NCI-H446 (cell line): ENCODE data around the gene IGF1R.
A peak's percentile ranks its signal among the peaks of the same experiment; 100 is the strongest.
"Not testable (repeated sequence)": the region's sequence is repeated elsewhere in the genome, so short reads cannot be mapped to it uniquely, and the experiment has no call there.

ENCODE experiments used
- DNase-seq, 2 experiments: peaks; one replicate each; lab custom pipeline; 2025; lab: John Stamatoyannopoulos, UW

The IGF1R gene

DNA sequence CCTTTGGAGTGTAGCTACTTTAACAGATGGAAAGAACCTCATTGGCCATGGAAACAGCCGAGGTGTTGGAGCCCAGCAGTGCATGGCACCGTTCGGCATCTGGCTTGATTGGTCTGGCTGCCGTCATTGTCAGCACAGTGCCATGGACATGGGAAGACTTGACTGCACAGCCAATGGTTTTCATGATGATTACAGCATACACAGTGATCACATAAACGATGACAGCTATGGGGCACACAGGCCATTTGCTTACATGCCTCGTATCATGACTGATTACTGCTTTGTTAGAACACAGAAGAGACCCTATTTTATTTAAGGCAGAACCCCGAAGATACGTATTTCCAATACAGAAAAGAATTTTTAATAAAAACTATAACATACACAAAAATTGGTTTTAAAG, 315.1 kb downstream of the IGF1R start:
- DNase-seq: no peak

DNA sequence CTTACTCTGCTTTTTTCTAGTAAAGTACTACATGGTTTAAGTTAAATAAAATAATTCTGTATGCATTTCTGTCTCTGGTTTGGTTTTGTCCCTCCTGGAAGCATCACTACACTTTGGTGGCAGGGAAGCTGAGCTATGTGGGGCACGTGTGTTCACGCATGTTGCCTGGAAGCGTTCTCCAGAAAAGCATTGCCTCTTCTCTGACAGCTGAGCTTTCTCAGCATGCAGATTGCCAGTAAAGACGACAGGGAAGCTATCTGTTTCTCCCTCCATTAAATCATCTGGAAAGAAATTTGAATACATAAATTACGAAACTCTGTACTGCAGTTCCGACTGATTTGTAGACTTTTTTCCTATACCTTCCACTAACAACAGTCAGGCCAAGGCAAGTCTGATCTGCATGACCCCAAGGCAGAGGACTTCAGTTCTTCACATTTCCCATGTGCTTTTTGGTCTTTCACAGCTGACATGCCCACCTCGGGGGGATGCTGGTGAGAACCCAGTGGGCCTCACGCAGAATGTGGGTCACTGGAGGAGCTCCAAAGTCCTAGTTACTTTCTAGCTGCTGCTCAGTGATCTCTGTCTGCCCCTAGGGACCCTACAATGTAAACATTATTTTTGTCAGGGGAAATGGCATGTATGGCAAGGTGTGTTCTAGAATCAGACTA, 316.3 kb downstream of the IGF1R start:
- DNase-seq: no peak

DNA sequence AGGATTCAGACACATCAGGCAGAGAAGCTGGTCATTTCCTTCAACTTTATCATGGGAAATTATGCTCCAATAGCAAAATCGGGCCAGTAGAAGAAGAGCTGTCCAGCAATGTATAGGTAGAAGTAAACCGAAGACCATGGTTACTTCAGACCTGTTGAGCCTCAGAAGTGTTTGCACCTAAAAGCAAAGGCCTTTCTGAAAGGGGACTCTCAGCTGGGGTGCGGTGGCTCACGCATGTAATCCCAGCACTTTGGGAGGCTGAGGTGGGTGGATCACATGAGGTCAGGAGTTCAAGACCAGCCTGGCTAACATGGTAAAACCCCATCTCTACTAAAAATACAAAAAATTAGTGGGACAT, 316.8 kb downstream of the IGF1R start:
- DNase-seq: not testable (repeated sequence)

DNA sequence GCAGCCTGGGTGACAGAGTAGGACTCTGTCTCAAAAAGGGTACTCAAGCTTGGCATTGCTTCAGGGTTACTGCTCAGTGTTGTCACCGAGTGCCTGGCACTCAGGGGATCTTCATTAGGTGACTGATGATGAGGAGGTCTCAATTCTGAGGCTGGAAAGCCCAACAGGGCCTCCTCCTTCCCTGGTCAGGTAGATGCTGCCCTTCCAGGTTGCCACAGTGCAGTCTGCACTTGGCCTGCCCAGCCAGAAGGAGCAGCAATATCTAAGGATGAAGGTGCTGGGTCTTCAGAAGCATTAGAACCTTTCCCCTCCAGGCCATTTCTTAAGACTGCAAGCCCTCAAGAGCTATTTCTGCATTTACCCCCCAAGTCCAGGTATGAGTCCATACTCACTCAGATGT, 317.3 kb downstream of the IGF1R start:
- DNase-seq: no peak

DNA sequence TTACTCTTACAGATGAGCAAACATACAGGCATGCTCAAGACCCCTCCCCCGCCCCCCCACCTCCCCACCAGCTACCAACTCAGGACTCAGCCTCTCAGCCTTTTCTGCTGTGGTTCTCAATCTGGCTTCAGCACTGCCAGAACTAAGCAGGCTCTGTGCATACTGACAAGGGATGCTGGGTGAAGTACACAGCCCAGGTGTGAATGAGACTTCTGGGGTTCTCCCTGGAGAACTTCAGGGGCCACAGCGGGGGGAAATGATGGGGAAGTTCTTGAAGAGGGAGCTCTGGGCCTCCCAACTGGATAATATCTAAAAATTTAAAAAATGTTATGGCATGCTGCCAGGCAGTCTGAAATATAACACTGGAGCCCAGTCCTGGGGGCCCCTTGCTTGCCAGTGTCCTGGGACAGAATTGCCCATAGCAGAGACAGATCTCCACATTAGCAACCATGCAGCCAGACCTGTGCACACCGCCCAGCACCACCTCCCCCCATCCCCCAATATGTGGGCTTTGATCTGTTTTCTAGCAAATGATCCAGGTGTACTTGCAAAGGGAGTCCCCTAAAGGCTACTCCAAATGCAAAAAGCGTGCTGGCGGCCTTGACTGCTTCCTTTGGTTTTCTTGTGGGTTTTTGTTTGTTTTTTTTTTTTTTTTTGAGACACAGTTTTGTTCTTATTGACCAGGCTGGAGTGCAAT, 317.9 kb downstream of the IGF1R start:
- DNase-seq: no peak

DNA sequence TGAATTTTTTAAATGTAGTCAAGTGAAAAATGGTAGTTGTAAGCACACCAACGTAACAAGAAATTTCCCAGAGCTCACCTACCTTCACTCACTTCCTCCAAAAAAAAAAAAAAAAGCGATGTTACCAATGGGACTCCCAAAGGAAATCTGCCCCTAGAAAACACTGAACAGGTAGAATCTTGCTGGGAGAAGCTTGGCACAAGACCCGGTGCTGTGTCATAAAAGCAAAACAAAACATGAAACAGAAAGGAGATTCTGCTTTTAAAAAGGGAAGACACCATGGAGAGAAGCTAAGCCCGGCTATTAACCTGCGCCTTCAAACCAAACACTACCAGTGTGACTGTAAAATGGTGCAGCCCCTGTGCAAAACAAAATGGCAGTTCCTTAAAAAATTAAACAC, 318.8 kb downstream of the IGF1R start:
- no peak for DNase-seq

DNA sequence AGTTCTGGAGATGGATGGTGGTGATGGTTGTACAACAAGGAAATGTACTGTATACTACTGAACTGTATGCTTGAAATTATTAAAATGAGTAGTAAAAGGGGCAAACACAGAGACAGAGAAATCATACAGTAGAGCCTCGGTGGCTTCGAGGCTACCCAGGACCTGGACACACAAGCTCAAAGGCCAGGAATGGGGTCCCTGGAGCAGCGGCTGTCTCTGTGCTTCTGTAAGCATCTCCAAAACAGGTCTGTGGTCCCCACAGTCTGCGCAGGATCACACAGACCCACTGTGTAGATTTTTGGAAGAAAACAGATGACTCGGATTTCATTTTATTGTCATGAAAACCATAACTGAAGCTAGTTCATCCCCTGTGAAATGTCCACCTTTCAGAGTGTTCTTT, 319.6 kb downstream of the IGF1R start:
- DNase-seq: no peak

DNA sequence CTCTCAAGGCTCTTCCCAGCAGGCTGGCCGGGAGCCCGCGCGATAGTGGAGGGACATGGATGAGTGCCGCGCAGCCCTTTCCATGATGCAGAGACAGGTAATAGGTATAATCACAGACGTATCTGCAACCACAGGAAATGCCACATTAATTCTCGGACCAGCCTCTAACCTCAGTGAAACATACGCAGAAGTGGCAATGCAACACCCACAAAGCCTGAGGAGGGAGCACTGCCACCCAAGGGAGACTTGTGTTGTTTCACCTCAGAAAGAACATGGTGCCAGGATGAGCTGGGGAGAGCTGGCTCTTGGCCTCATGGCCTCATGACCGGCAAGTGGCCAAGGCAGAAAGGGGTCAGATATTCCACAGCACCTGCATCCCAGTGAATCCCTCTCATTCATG, 320.2 kb downstream of the IGF1R start:
- no peak for DNase-seq

DNA sequence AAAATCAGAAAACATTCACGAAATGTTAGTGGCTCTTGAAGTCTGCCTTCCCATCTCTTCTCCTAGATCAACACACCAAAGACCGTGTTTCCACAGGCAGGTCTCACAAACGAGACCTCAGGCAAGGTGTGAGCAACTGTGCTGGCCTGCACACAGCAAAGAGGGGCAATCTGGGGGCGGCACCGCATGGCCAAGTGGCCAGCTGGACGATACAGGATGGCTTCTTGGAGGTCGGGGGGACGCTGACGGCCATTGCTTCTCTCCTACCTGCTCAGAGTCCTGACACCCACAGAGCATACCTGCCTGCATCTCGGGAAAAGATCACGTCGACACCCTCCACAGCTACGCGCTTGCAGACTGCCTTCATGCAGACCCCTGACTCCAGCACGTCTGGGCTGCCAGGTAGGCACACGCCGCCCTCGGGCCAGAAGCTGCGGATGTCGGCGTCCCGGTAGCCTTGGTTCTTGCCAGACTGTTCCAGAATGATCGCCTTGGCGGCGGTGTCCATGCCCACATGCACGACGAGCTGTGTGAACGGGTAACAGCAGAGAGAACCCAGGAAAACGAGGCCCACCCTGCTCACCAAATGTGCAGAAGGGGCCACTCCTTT, 320.9 kb downstream of the IGF1R start:
- no peak for DNase-seq

DNA sequence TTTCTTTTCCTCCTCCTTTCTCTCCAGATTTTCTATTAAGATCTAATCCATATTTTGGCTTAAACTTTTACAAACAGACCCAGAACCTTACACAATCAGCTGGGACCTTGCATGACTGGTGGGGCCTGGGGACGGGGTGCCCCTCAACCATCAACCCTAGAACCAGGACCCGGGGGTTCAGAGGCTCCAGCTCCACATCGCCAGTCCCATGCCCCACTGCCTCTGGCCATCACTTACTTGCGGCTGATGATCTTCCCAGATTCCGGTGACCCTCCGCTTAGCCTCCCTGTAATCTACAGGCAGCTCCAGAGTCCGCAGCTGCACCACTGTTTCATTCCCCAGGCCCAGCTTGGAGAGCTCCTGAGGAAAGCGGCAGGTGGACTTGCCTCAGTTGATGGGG, 322.5 kb downstream of the IGF1R start:
- DNase-seq: no peak

DNA sequence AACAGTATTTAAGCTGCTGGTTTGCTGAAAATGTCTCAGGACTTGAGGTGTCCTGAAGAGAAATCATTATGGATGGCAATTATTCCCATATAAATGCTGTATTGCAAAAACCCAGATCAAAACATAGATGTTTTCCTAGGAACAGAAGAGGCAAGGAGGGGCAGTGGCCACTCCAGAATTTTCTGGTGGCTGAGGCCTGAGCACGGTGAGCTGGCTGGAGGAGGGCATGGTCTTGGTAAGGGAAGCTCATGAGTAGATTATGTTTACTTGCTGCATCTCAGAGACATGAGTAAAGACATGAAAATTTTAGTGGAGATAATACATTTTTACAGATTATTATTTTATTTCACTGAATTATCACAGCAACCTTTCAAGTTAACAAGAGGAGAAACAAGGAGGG, 328.2 kb downstream of the IGF1R start:
- DNase-seq: no peak

DNA sequence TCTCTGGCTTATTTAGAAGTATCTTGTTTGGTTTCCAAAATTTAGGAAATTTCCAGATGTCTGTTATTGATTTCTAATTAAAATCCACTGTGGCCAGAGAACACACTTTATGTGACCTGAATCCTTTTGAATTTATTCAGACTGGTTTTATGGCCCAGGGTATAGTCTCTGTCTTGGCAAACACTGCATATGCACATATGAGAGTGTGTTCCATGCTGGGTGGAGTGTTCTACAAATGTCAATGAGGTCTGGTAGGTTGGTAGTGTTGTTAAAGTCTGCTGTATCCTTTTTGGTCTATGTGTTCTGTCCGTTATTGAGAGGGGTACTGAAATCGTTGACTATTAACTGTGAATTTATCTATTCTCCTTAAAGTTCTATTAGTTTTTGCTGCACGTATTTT, 329.1 kb downstream of the IGF1R start:
- peak in 1 of 2 experiments; percentile 20 for DNase-seq

DNA sequence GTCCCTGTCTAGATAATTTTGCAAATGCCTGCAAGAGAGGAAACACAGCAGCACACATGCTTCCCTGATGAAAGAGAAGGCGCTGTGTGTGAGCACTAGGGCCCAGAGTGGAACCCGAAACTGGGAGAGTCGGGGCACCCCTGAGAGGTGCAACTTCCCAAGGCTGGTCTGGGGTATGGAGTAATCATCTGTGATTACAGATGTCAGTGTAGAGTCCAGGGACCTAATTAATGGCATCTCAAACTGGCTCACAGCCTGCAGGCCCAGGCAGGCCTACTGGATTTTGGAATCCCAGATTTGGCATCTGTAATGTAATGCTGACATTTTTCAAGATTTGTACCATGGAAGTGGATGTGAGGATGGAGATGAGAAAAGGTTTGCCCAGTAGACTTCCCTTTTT, 329.8 kb downstream of the IGF1R start:
- peak in 1 of 2 experiments; percentile 9 for DNase-seq

DNA sequence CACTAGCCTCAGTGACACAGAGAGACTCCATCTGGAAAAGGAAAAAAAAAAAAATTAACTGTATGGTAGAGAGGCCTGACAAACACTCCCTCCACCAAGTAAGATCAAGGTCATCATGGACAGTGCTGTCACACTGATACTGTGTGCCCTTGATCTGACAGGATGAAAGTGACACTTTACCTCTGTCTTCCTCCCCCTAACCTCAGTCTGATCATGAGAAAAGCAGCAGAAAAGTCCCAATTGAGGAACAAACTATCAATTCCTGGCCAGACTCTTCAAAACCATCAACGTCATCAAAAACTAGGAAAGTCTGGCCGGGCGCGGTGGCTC, 332.5 kb downstream of the IGF1R start:
- DNase-seq: no peak

DNA sequence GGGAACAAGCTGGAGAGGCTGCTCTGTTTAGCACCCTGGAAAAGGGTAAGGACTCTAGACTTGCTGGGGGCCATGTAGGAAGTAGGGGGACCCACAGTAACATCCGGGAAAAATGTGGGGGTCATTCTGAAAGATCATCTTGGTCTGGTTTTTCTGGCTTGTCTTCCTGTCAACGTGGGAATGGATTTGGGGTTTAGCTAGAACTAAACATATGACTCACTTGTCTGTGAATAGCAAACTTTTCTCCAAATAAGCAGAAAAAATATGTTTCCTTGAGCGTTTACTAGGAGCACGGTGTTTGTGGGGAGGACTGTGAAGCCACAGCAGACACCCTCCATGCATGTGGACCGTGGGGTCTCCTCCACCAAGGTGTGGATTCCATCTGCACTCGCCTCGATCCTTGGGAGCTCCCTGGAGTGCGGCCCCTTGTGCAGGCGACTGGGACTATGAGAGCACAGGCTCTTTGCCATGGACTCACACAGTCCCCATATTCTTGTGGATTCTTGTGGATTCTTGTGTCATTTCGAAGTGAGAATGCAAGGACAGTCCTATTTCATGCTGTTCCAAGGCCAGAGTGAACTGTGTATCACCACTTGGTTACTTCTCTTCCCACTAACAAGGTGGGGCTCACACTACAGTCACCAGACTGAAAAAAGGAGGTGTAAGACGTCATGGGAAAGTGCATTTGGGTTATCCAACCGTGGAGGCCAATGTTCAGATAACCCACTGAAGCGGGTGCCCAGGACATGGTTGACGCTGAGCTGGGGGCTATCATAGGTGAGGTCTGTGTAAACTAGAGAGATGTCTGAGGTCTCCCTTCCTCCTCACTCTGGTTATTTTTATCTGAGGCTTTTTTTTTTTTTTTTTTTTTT, 333.7 kb downstream of the IGF1R start:
- no peak for DNase-seq

DNA sequence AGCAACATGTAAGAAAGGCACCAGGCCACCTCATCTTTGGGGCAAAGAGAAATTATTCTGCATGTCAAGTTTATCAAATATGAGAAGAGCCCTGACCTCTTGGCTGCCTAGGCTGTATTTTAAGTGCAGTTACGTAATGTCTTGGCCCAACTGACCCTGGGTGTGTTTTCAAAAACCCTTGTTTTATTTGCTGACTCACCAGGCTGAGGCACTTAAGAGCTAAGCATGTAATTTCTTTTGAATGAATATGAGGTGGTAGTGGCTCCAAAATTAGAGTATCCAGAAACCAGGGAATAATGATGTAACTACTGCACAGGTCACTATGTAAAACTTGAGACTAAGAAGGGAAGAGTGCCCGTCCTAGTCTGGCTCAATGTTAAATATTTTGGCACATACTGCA, 335.0 kb downstream of the IGF1R start:
- no peak for DNase-seq

DNA sequence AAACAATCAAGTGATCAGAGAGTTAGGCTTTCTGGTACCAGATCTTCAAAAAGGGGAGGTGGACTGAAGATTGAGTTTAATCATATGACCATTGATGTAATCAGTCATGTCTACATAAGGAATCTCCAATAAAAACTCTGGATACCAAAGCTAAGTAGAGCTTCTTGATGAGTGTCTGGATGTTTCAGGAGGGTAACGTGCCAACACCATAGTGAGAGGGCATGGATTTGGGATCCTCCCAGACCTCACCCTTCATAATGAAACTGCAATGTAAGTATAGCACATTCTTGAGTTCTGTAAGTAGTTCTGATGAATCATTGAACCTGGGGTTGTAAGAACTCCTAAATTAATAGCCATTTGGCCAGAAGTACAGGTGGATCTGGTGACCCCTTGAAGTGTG, 337.9 kb downstream of the IGF1R start:
- DNase-seq: no peak

DNA sequence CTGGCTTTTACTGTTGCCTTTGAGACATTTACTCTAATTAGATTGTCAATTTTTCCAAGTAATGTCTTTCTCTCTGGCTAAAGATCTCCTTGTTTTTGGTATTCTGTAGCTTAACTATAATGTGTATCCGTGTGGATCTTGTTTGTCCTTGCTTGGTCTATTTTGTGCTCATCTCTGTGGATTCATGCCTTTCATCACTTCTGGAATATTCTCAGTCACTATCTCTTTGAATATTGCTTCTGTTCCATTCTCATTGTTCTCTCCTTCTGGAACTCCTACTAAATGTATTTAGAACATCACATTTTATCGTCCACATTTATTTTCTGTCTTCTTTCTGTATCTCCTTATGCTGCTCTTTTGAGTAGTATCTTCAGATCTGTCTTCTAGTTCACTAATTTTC, 346.6 kb downstream of the IGF1R start:
- no peak for DNase-seq

DNA sequence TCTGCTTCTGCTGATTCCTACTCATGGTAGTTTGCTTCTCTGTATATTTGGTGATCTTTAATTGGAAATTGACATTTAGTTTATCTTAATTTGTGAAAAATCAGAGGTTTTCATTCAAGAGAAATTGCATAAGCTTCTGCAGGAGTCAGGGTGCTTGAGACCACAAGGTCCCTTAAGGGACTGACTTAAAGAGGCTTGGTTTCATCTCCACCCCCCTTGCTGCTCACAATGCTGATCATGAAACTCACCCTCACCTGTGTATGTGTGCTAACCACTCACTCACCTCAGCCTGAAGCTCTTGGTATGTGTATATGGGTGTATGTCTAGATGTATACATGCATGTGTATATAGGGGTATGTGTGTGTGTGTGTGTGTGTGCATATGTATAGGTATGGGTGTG, 347.8 kb downstream of the IGF1R start:
- DNase-seq: no peak

DNA sequence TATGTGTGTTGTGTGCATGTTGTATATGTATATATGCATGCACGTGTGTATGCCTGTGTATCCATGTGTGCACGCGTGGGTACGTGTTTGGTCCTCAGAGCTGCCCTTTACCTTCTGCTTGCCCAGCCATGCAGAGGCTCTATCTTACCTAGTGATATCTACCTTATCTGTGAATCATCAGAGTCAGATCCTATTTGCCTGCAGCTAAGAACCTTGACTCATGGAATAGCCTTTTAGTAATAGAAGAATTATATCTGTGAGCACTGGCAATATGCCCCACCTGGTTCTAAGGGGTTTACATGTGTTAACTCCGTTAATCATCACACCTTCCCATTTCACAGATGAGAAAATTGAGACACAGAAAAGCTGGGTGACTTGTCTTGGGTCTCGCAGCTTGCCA, 348.3 kb downstream of the IGF1R start:
- DNase-seq: no peak

DNA sequence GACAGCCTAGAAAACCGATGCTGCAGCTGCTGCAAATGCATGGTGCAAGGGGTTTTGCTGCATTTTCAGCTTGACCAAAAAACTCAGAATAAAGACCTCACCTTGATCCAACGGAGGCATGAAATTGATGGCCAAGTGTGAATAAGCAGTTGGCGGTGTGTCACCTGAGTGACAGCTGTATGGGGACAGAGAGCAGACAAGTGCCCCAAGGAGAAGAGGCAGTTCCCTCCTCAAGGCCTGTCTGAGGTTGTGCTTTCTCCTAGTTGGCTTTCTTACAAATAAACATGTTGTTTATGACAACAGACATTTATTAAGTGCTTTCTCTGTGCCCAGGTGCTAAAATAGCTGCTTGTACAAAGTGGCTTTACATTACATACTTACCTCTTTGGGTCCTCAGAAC, 349.0 kb downstream of the IGF1R start:
- no peak for DNase-seq

DNA sequence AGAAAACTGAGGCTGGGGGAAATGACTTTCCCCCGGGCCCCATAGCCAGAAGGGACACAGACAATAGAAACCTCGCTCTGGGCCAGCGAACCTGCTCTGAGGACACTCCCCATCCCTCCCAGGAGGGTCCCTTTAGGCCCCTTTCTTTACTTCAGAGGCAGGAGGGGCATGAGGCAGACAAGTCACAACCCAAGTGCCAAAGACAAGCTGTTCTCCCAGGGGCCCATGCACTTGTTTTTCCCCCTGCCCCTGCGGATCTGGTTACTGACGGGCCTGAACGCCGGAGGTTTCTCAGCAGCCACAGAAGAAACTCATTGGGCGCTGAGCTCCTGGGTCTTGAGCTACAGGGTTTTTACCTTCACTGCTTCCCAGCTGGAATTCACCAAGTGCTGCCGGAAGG, 349.4 kb downstream of the IGF1R start:
- DNase-seq: no peak

DNA sequence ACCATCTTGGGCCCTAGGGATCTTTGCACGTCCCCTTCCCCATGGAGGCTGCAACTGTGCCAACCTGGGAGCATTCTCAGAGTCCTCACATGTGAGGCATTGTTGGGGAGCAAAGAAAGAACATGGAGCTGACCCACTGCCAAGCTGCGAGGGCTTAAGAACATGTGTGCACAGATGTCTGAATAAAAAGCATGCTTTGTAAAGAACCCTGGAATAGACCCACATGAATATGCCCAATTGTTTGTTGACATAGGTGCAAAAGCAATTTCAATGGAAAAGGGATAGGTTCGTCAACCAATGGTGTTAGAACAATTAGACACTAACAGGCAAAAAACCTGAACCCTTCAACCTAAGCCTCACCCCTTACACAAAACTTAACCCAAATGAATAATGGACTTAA, 349.9 kb downstream of the IGF1R start:
- DNase-seq: no peak
